Activated CD4-positive, alpha-beta T cell treated with anti-CD3 and anti-CD28 coated beads, Interleukin-2, Interleukin-6, amounts not matched to agents 100 ng/mL and 50 ng/mL, durations not matched to agents 16 hours and 8 hours (primary cell): ENCODE measurements around the gene SPCS1.
"Not testable (repeated sequence)": the region's sequence is repeated elsewhere in the genome, so short reads cannot be mapped to it uniquely, and the experiment has no call there.

Experiments
- DNase-seq: peaks from one replicate; pipeline ENCODE4 v3.0.0-alpha.2; 2020

The SPCS1 gene

GRCh38 chr3:52705688-52706686, at the start of gene SPCS1, which contains the start of gene GLT8D1:
TSS of gene SPCS1 (plus strand) at chr3:52706106. CDS start at chr3:52706247, 141 bp downstream.
TSS of gene GLT8D1 (minus strand) at chr3:52705791. CDS start at chr3:52700460, 5,331 bp downstream.
- peak; percentile 89 for DNase-seq

DNA sequence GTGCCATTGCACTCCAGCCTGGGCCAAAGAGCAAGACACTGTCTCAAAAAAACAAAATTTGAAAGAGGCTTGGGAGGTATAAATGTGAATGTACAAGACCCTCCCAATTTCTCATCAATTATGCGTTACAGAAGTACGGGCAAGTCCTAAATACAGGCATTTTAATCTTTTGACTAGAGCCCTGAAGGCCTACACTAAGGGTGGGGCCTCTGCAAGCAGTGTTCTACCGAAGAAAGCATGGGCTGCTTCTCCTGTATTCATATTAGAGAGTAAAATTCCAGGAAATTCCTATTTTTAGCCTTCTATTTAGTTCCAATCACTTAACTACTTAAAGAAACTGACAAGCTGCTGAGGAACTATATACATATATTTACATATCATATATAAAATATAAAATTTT, 45.9 kb upstream of the SPCS1 start:
- DNase-seq = no peak

DNA sequence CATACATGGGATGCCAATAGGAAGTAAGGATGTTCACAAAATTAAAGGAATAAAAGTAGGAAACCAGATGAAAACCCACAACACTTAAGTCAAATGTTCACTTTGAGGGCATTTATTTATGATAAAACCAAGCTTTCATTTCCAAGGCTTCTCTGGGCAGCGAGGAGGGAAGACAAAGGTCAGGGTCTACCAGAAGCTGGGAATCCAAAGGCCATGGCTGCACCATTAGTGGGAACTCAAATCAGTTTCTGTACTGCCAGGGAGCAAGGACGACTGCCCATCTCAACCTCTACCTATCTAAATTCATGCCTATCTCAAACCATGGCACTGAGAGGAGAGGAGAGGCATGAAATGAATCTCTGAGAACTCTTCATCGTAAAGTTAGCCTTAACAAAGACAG, 42.8 kb upstream of the SPCS1 start:
- no peak for DNase-seq

- peak; percentile 92 for DNase-seq
These were observed 35.0 kb upstream of the SPCS1 start for GRCh38 chr3:52670621-52671521.

GRCh38 chr3:52671676-52672075, 34.2 kb upstream of the SPCS1 start:
- peak; percentile 50 for DNase-seq

GRCh38 chr3:52676201-52676600, 29.7 kb upstream of the SPCS1 start:
- DNase-seq = not testable (repeated sequence)

DNA sequence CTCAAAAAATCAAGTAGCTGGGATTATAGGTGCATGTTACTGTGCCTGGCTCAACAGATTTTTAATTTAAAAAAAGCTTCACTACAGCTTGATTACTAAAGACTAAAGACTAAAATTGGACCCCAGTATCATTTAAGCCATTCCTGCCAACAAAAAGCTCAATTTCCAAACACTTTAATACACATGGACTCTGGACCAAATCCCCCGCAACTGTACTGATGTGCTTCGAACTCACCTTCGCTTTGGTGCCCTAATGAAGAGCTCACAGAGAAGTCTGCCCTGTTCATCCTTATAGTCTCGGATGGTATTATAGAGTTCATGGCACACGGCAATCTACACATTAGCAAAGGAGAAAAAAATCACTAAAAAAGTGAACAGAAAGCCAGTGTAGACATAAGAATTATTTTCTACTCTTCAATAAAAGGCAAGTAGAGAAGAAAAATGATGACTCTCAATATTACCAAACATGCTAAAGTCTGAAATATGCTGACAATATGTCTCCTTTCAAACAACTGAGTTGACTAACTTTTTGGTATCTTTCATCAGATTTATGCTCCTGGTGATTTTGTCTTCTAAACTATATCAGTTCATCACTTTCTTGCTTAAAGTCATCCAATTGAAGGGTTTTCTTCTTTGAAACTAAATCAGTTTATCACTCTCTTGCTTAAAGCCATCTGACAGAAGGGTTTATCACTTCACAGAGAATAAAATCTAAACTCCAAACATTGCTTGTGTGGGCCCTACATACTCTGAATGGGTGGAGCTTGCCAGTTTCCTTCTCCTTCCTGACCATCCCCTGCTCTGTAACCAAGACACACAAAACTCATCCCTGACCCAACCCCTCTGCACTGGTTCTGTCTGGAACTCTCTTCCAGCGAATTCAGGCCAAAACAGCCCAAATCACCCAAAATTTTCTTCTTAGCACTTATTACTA, 27.4 kb upstream of the SPCS1 start:
- no peak for DNase-seq

GRCh38 chr3:52679199-52679538, 26.7 kb upstream of the SPCS1 start:
- no peak for DNase-seq

DNA sequence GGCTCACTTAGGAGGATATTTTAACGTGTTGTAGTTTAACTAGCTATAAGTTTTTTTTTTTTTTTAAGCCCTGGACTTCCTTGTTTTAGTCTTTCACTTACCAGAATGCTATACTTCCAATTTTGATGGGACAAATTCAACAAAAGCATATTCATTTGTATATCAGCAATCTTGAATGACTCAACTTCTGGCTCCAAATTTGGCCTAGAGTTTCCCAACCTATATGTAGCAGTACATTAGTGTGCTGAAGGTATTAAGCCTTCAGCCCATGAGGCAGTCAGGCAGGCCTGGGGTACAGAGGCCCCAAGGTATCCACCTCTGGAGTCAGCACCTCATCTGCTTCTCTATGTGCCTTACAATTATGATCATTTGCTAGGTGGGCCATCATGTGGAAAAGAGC, 26.1 kb upstream of the SPCS1 start:
- no peak for DNase-seq

DNA sequence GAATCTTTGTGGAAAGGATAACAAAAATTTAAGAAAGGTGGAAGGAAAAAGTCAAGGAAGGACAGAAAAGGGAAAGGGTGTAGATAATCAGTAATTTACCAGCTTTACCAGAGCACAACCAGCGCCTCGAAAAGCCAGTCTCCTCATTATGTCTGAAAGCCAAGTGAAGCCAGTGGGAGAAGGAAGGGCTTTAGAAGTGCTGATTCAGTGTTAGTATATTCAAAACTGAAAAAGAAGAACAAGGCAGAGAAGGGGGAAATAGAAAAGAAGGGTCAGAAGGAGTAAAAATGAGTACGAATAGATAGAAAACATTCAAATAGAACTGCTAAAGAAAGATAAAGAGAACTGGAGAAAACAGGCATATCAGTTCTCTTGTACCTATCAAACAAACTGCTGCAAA, 24.3 kb upstream of the SPCS1 start:
- DNase-seq = no peak

- DNase-seq = peak; percentile 79
These were observed 23.9 kb upstream of the SPCS1 start for GRCh38 chr3:52682016-52682415.

DNA sequence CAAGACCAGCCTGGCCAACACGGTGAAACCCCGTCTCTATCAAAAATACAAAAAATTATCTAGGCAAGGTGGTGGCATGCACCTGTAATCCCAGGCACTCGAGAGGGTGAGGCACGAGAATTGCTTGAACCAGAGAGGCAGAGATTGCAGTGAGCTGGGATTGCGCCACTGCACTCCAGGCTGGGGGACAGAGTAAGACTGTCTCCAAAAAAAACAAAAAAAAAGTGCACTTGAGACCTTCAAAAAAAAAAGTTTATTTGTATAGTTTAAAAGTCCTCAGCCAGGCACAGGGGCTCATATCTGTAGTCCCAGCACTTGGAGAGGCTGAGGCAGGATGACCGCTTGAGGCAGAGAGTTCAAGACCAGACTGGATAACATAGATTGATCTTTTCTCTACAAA, 22.3 kb upstream of the SPCS1 start:
- no peak for DNase-seq

GRCh38 chr3:52684184-52684583, 21.7 kb upstream of the SPCS1 start:
- DNase-seq = no peak

DNA sequence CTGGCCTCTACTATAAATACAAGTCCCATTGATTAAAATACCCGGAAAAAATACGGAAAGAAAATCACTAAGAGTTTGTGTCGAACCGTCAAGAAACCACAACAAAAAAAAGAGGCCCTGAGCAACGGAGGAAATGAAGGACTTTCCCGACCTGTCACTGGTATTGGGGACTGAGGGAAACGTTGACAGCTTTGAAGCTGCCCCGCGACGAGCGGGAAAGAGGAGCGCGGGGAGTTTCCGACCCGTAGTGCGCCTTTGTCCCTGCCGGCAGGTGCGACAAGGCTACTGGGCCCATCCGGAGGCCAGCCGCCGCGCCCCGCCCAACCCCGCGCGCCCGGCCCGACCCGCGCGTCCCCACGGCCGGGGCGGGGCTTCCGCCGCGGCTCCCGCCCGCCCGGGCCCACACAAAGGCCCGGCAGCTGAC, 20.6 kb upstream of the SPCS1 start:
- peak; percentile 90 for DNase-seq

- peak; percentile 96 for DNase-seq
These were observed 19.9 kb upstream of the SPCS1 start, which contains the start of the genes GNL3 and PBRM1 for GRCh38 chr3:52685709-52686691. TSS of gene GNL3 (plus strand) at chr3:52686032. CDS start at chr3:52686093, 61 bp downstream. TSS of gene PBRM1 (minus strand) at chr3:52685913.

DNA sequence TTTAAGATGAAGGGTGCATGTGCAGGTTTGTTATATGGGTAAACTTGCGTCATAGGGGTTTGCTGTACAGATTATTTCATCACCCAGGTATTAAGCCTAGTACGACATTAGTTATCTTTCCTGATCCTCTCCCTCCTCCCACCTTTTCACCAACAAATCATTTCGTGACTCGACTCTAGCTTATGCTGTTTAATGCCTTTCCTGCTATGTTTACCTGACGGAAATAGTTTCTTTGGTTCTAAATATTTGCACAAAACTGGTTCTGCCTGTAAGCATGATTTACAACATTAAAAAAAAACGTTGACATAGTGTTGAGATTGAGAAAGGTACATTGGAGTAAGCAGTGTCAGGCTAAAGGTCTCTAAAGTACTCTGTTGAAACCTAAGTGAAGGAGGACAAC, 17.6 kb upstream of the SPCS1 start:
- no peak for DNase-seq

GRCh38 chr3:52689151-52689550, 16.8 kb upstream of the SPCS1 start:
- no peak for DNase-seq

- DNase-seq = no peak
These were observed 15.3 kb upstream of the SPCS1 start for GRCh38 chr3:52690560-52690959.

GRCh38 chr3:52693071-52693470, 12.8 kb upstream of the SPCS1 start:
- no peak for DNase-seq

DNA sequence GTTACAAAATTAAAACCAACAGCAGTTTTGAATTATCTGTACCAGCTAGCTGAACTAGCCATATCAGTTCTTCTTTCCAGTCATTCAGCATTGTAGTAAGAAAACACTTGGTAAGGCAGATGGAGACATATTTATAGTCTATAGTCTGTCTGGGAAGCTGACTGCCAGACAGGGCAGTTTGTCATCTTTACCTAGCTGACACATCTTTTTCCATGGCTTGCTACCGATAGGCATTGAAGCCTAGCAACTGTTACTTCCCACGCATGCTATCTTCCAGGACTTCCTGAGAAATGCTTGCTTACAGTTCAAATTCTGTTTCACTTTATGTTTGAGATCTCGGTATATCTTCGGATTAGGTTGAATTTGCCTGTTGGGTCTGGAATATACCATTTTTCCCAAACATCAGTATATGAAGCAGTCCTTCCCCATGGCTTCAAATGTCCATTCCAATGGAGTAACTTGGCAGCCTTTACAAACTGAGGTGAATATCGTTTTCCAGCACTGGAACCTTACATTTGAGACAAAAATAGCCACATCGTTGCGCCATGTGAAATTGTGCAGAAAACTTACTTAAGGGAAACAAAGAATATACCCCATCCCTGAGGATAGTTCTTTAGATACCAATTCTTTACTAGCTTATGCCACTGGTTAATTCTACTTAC, 11.2 kb upstream of the SPCS1 start:
- DNase-seq = no peak
